ENCODE results near the gene ZNF821.
"Not testable (repeated sequence)": the region's sequence is repeated elsewhere in the genome, so short reads cannot be mapped to it uniquely, and the experiment has no call there.

Gene ZNF821

DNA sequence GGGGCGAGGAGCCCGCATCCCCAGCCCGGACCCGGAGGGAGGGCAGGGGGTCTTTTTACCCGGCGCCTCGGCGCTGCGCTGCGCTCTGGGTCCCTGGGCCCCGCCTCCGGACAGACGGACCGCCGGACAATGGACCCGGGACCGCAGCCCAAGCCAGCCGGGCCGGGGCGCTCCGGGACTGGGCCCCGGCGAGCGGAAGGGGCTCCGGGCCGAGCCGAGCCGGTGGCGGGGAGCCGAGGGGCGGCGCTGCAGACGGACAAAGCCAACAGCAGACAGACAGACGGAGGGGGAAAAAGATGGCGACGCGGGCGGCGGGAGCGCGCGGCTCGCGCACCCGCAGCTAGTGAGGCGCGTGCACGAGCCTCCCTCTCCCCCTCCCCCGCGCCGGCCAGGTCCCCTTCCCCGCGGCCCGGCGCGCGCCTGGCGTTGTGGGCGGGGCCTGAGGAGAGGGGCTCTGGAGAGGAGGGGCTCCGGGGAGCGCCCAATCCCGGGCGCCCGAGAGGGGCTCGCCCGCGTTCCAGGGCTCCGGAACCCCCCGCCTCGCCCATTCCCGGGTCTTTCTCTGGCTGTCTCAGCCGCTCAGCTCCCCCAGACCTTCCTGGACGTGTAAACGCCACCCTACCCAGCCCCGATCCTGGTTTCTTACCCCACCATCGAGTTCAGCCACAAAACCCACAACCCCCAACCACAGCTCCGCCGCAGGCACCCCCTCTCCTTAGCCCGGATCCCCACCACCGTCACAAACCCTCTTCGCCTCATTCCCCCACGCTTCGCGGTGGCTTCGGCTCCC is at the start of gene ZNF821:
ZNF821 (minus strand) TSS at position 334 of the 790 bp plus-strand sequence. CDS start 4,236 bp downstream, outside the sequence.
- peak; percentile 76 for DNase-seq (ENCODE audit: low read depth)

DNA sequence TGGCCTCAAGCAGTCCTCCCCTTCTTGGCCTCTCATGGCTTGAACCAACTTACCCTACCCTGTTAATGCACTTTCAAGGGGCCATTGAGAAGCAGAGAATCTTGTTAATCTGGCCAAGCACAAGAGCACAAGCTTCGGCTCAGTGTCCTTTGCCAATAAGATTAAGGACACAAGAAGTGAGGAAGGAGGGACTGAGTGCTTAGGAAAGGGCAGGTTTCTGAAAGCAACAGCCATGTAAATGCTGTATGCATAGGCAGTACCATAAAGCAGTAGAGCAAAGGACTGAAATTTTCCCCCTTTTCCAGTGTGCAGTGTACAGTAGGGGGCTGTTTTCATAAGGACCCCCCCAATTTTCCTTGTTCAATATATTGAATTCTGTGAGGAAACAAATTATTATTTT is 49.0 kb upstream of the ZNF821 start:
- no peak for DNase-seq (ENCODE audit: low read depth)

DNA sequence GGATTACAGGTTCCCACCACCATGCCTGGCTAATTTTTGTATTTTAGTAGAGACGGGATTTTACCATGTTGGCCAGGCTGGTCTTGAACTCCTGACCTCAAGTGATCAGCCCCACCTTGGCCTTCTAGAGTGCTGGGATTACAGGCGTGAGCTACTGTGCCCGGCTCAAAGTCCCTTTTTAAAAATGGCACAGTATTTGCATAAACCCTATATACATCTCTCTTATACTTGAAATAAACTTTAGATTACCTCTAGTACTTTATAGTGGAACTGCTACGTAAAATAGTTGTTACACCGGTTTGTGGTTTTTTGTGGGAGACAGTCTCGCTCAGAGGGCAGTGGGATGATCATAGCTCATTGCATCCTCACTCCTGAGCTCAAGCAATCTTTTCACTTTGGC is 47.6 kb upstream of the ZNF821 start:
- DNase-seq (ENCODE audit: low read depth) = no peak

- DNase-seq (ENCODE audit: low read depth) = no peak
Measured at GRCh38 chr16:71931001-71931400, 47.0 kb upstream of the ZNF821 start.

- peak; percentile 23 for DNase-seq (ENCODE audit: low read depth)
Measured at GRCh38 chr16:71930013-71930563, 46.1 kb upstream of the ZNF821 start.

GRCh38 chr16:71929048-71929447 is 45.1 kb upstream of the ZNF821 start:
- peak; percentile 87 for DNase-seq (ENCODE audit: low read depth)

DNA sequence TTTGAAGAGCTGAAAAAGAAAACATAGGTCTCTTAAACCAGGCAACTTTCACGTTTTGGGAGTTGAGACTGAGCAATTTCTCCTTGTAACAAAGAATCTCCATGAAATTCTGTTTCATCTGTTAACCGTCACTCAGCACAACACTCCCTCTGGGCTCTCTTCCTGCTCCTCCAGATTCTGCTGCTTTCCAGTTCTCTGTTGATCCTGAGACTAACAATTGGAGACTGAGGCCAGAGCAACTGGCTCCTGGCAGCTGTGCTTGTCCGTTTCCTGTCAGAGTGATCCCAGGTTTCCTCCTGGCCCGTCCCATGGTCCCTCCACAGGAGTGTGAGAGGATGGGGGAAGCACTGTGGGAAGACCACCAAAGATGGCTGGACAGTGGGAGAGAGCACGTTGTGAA is 43.8 kb upstream of the ZNF821 start:
- peak; percentile 14 for DNase-seq (ENCODE audit: low read depth)

- DNase-seq (ENCODE audit: low read depth) = peak; percentile 98
Measured at GRCh38 chr16:71927383-71927782, 43.4 kb upstream of the ZNF821 start.

DNA sequence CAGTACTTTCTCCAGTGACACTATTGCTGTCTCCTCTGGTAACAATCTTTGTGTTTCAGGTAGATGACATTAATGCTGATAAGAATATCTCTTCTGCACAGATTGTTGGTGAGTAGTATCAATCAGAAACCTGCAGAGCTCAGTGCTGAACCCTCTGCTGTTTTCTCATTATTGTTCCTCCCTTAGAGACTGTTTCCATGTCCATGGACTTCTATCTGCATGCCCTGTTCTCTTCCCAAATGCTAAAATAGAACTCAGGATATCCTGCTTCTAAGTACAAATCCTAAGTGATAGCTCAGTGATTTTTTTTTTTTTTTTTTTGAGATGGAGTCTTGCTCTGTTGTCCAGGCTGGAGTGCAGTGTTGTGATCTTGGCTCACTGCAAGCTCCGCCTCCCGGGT is 40.7 kb upstream of the ZNF821 start:
- no peak for DNase-seq (ENCODE audit: low read depth)

- peak; percentile 45 for DNase-seq (ENCODE audit: low read depth)
Measured at GRCh38 chr16:71923941-71924690, 40.1 kb upstream of the ZNF821 start.

DNA sequence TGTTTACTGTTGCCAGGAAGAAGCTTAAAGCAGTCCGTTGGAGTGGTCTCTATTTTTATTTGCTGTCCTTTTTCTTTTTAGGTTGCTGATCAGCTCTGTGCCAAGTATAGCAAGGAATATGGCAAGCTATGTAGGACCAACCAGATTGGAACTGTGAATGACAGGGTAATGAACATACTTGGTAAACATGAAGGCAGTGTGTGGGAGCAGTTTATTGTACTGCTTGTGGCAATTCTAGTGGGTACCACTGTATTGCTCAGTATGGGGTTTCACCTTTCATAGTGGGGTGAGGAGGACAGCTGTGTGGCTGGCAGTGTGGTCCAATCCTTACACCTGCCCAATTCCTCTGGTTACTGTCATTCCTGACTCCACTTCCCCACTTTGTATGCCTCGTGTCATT is 36.7 kb upstream of the ZNF821 start:
- DNase-seq (ENCODE audit: low read depth) = no peak

- DNase-seq (ENCODE audit: low read depth) = no peak
Measured at GRCh38 chr16:71919035-71919434, 35.1 kb upstream of the ZNF821 start.

- peak; percentile 35 for DNase-seq (ENCODE audit: low read depth)
Measured at GRCh38 chr16:71917900-71918299, 33.9 kb upstream of the ZNF821 start.

GRCh38 chr16:71916397-71916920 is 32.5 kb upstream of the ZNF821 start:
- DNase-seq (ENCODE audit: low read depth) = no peak

GRCh38 chr16:71915350-71915749 is 31.4 kb upstream of the ZNF821 start:
- DNase-seq (ENCODE audit: low read depth) = no peak

DNA sequence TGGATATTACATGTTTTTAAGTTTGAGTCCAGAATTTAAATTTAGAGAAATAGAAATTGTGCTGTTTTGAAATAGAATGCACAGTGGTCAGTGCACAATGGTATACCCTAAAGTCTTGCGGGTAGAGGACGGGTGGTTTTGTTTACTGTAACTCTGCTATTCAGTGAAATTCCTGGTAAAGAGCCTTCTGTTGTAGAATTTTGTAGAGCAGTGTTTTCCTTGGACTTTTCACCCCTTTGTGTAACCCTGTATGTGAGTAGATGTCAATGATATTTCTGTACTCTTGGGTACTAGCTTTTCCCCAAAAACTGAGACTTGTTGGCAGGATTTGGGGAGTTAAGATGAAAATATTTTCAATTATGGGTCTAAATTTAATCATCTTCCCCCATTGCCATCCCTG is 30.8 kb upstream of the ZNF821 start:
- DNase-seq (ENCODE audit: low read depth) = no peak

DNA sequence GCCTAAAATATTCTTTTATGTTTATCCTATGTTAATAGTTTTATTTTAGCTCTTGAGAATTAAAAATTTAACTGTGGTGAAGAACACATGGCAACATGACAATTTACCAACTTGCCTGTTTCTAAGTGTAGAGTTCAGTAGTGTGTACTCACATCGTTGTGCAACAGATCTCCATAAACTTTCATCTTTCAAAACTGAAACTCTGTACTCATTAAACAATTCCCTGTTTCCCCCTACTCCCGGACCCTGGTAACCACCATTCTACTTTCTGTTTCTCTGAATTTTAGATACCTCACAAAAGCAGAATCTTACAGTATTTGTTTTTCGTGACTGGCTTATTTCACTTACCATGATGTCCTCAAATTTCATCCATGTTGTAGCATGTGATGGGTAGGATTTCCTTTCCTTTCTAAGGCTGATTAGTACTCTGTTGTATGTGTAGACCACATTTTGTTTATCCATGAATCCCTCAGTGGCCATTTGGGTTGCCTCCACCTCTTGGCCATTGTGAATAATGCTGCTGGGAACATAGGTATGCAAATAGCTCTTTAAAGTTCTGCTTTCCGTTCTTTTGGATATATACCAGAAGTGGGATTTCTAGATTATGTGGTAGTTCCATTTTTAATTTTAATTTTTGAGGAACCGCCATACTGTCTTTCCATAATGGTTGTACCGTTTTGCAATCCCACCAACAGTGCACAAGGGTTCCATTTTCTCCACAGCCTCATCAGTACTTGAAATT is 28.7 kb upstream of the ZNF821 start:
- DNase-seq (ENCODE audit: low read depth) = no peak

DNA sequence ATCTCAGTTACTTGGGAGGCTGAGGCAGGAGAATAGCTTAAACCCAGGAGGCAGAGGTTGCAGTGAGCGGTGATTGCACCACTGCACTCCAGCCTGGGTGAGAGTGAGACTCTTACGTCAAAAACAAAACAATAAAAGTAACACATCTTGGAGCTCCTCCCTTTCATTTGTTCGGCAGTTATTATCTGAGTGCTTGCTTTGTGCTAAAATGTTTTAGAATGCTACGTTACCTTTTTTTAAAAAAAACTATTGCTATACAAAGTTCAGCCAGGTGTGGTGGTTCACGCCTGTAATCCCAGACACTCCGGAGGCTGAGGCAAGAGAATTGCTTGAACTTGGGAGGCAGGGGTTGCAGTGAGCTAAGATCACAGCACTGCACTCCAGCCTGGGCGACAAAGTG is 27.1 kb upstream of the ZNF821 start:
- DNase-seq (ENCODE audit: low read depth) = no peak

- DNase-seq (ENCODE audit: low read depth) = not testable (repeated sequence)
Measured at GRCh38 chr16:71905765-71906164, 21.8 kb upstream of the ZNF821 start.

GRCh38 chr16:71904239-71904638 is 20.3 kb upstream of the ZNF821 start:
- DNase-seq (ENCODE audit: low read depth) = no peak

- no peak for DNase-seq (ENCODE audit: low read depth)
Measured at GRCh38 chr16:71903608-71904007, 19.6 kb upstream of the ZNF821 start.
